ENCODE results near the gene PMS1. TPM values are rescaled to one million over a fixed set of nuclear protein-coding genes. Genes with fewer than 3 reads are reported as not detected.
"Not testable (repeated sequence)": the region's sequence is repeated elsewhere in the genome, so short reads cannot be mapped to it uniquely, and the experiment has no call there.

The PMS1 gene
- total RNA-seq, 1 experiment from 2014 or later = 41.9 TPM

- H3K9me3 ChIP-seq (ENCODE audit: low read length) = no peaks in the 10 kb centered on the region
Measured at GRCh38 chr2:189826039-189826438, 41.8 kb downstream of the PMS1 start.

GRCh38 chr2:189829102-189829833 is 45.0 kb downstream of the PMS1 start:
- H3K4me3 ChIP-seq (ENCODE audit: low read length) = no peak overlapping the region
- H3K9ac ChIP-seq (ENCODE audit: low read length) = no peak overlapping the region
- no peak overlapping the region for H2AFZ ChIP-seq (ENCODE audit: low read length)

More at GRCh38 chr2:189826039-189826438, 41.8 kb downstream of the PMS1 start:
- Histone ChIP-seq H3K79me2 (ENCODE audit: low read length) (peaks cover 87% of the 10 kb centered on the region), H3K4me3 (ENCODE audit: low read length) (no peak overlapping the region), H3K36me3 (ENCODE audit: insufficient read depth, low read length) (peaks cover 6% of the 10 kb centered on the region; the same call in 1 of the 2 replicates), H3K9ac (ENCODE audit: low read length) (no peak overlapping the region), H3K4me1 (ENCODE audit: low read length) (peaks cover 3% of the 10 kb centered on the region; the same call in 1 of the 2 replicates), H4K20me1 (ENCODE audit: insufficient read depth, low read depth, low read length) (no peaks in the 10 kb centered on the region), H3K27me3 (ENCODE audit: low read length) (no peaks in the 10 kb centered on the region), H3K27ac (ENCODE audit: low read length) (no peak overlapping the region), H2AFZ (ENCODE audit: low read length) (no peak overlapping the region), H3K4me2 (ENCODE audit: low read depth, low read length, poor library complexity, severe bottlenecking) (no peak overlapping the region), H3K9me2 (replicated peaks; ENCODE audit: insufficient read depth, low read length) (no peaks in the 10 kb centered on the region)
- no peak for DNase-seq

GRCh38 chr2:189830510-189830909 is 46.3 kb downstream of the PMS1 start:
- Histone ChIP-seq H3K4me2 (ENCODE audit: low read depth, low read length, poor library complexity, severe bottlenecking) (no peak overlapping the region), H3K9me2 (replicated peaks; ENCODE audit: insufficient read depth, low read length) (no peaks in the 10 kb centered on the region), H3K27me3 (ENCODE audit: low read length) (no peaks in the 10 kb centered on the region), H4K20me1 (ENCODE audit: insufficient read depth, low read depth, low read length) (no peaks in the 10 kb centered on the region), H3K9ac (ENCODE audit: low read length) (no peak overlapping the region), H3K79me2 (ENCODE audit: low read length) (peaks cover 73% of the 10 kb centered on the region), H3K4me1 (ENCODE audit: low read length) (peaks cover 3% of the 10 kb centered on the region; the same call in 1 of the 2 replicates), H3K27ac (ENCODE audit: low read length) (no peak overlapping the region), H3K36me3 (ENCODE audit: insufficient read depth, low read length) (peaks cover 10% of the 10 kb centered on the region; the same call in 1 of the 2 replicates), H2AFZ (ENCODE audit: low read length) (no peak overlapping the region), H3K9me3 (ENCODE audit: low read length) (no peaks in the 10 kb centered on the region), H3K4me3 (ENCODE audit: low read length) (no peak overlapping the region)
- no peak for DNase-seq

More at GRCh38 chr2:189829102-189829833, 45.0 kb downstream of the PMS1 start:
- no peaks in the 10 kb centered on the region for H4K20me1 ChIP-seq (ENCODE audit: insufficient read depth, low read depth, low read length)
- no peak overlapping the region for H3K27ac ChIP-seq (ENCODE audit: low read length)
- no peak for DNase-seq
- peaks cover 3% of the 10 kb centered on the region; the same call in 1 of the 2 replicates for H3K4me1 ChIP-seq (ENCODE audit: low read length)
- peaks cover 10% of the 10 kb centered on the region; the same call in 1 of the 2 replicates for H3K36me3 ChIP-seq (ENCODE audit: insufficient read depth, low read length)
- no peaks in the 10 kb centered on the region for H3K9me2 ChIP-seq (replicated peaks; ENCODE audit: insufficient read depth, low read length)
- no peak overlapping the region for H3K4me2 ChIP-seq (ENCODE audit: low read depth, low read length, poor library complexity, severe bottlenecking)
- H3K27me3 ChIP-seq (ENCODE audit: low read length) = no peaks in the 10 kb centered on the region
- H3K79me2 ChIP-seq (ENCODE audit: low read length) = peaks cover 81% of the 10 kb centered on the region
- H3K9me3 ChIP-seq (ENCODE audit: low read length) = no peaks in the 10 kb centered on the region

- Histone ChIP-seq H3K27ac (ENCODE audit: low read length) (no peak overlapping the region), H3K9ac (ENCODE audit: low read length) (no peak overlapping the region), H4K20me1 (ENCODE audit: insufficient read depth, low read depth, low read length) (no peaks in the 10 kb centered on the region), H3K9me3 (ENCODE audit: low read length) (no peaks in the 10 kb centered on the region), H2AFZ (ENCODE audit: low read length) (no peak overlapping the region), H3K36me3 (ENCODE audit: insufficient read depth, low read length) (peaks cover 4% of the 10 kb centered on the region; the same call in 1 of the 2 replicates), H3K9me2 (replicated peaks; ENCODE audit: insufficient read depth, low read length) (no peaks in the 10 kb centered on the region), H3K4me2 (ENCODE audit: low read depth, low read length, poor library complexity, severe bottlenecking) (no peak overlapping the region), H3K79me2 (ENCODE audit: low read length) (peaks cover 68% of the 10 kb centered on the region), H3K27me3 (ENCODE audit: low read length) (no peaks in the 10 kb centered on the region), H3K4me1 (ENCODE audit: low read length) (peaks cover 3% of the 10 kb centered on the region; the same call in 1 of the 2 replicates), H3K4me3 (ENCODE audit: low read length) (no peak overlapping the region)
- DNase-seq = no peak
Measured at GRCh38 chr2:189834059-189834458, 49.8 kb downstream of the PMS1 start.

- not testable (repeated sequence) for H2AFZ ChIP-seq (ENCODE audit: low read length); H3K4me3 ChIP-seq (ENCODE audit: low read length); H3K4me1 ChIP-seq (ENCODE audit: low read length); H3K27me3 ChIP-seq (ENCODE audit: low read length); H3K9me2 ChIP-seq (replicated peaks; ENCODE audit: insufficient read depth, low read length); H3K9me3 ChIP-seq (ENCODE audit: low read length); H3K4me2 ChIP-seq (ENCODE audit: low read depth, low read length, poor library complexity, severe bottlenecking); H3K27ac ChIP-seq (ENCODE audit: low read length); DNase-seq; H3K36me3 ChIP-seq (ENCODE audit: insufficient read depth, low read length); H3K9ac ChIP-seq (ENCODE audit: low read length); H4K20me1 ChIP-seq (ENCODE audit: insufficient read depth, low read depth, low read length)
- peaks cover 66% of the 10 kb centered on the region for H3K79me2 ChIP-seq (ENCODE audit: low read length)
Measured at GRCh38 chr2:189834642-189835041, 50.4 kb downstream of the PMS1 start.

GRCh38 chr2:189835855-189836558 is 51.8 kb downstream of the PMS1 start:
- no peaks in the 10 kb centered on the region for H3K9me3 ChIP-seq (ENCODE audit: low read length)
- peaks cover 4% of the 10 kb centered on the region; the same call in 1 of the 2 replicates for H3K36me3 ChIP-seq (ENCODE audit: insufficient read depth, low read length)
- peaks cover 64% of the 10 kb centered on the region for H3K79me2 ChIP-seq (ENCODE audit: low read length)
- no peaks in the 10 kb centered on the region for H3K27me3 ChIP-seq (ENCODE audit: low read length)
- H3K4me3 ChIP-seq (ENCODE audit: low read length) = no peak overlapping the region
- no peaks in the 10 kb centered on the region for H4K20me1 ChIP-seq (ENCODE audit: insufficient read depth, low read depth, low read length)
- no peak overlapping the region for H3K27ac ChIP-seq (ENCODE audit: low read length)
- no peak overlapping the region for H2AFZ ChIP-seq (ENCODE audit: low read length)
- H3K9me2 ChIP-seq (replicated peaks; ENCODE audit: insufficient read depth, low read length) = no peaks in the 10 kb centered on the region
- no peak overlapping the region for H3K4me2 ChIP-seq (ENCODE audit: low read depth, low read length, poor library complexity, severe bottlenecking)
- no peak for DNase-seq
- H3K9ac ChIP-seq (ENCODE audit: low read length) = no peak overlapping the region
- H3K4me1 ChIP-seq (ENCODE audit: low read length) = peaks cover 5% of the 10 kb centered on the region; the same call in 1 of the 2 replicates

GRCh38 chr2:189836644-189837043 is 52.4 kb downstream of the PMS1 start:
- Histone ChIP-seq H2AFZ (ENCODE audit: low read length) (no peak overlapping the region), H3K9me3 (ENCODE audit: low read length) (no peaks in the 10 kb centered on the region), H3K27me3 (ENCODE audit: low read length) (no peaks in the 10 kb centered on the region), H3K4me1 (ENCODE audit: low read length) (peaks cover 5% of the 10 kb centered on the region; the same call in 1 of the 2 replicates), H4K20me1 (ENCODE audit: insufficient read depth, low read depth, low read length) (no peaks in the 10 kb centered on the region), H3K4me2 (ENCODE audit: low read depth, low read length, poor library complexity, severe bottlenecking) (no peak overlapping the region), H3K79me2 (ENCODE audit: low read length) (peaks cover 66% of the 10 kb centered on the region), H3K9me2 (replicated peaks; ENCODE audit: insufficient read depth, low read length) (no peaks in the 10 kb centered on the region), H3K36me3 (ENCODE audit: insufficient read depth, low read length) (peaks cover 10% of the 10 kb centered on the region; the same call in 1 of the 2 replicates), H3K4me3 (ENCODE audit: low read length) (no peak overlapping the region), H3K9ac (ENCODE audit: low read length) (no peak overlapping the region), H3K27ac (ENCODE audit: low read length) (no peak overlapping the region)
- DNase-seq = no peak

- H3K27me3 ChIP-seq (ENCODE audit: low read length) = no peaks in the 10 kb centered on the region
- H3K4me1 ChIP-seq (ENCODE audit: low read length) = peaks cover 5% of the 10 kb centered on the region; the same call in 1 of the 2 replicates
- no peaks in the 10 kb centered on the region for H3K9me2 ChIP-seq (replicated peaks; ENCODE audit: insufficient read depth, low read length)
- DNase-seq = no peak
- no peak overlapping the region for H3K9ac ChIP-seq (ENCODE audit: low read length)
- no peak overlapping the region for H3K27ac ChIP-seq (ENCODE audit: low read length)
- H4K20me1 ChIP-seq (ENCODE audit: insufficient read depth, low read depth, low read length) = no peaks in the 10 kb centered on the region
- H2AFZ ChIP-seq (ENCODE audit: low read length) = no peak overlapping the region
- peaks cover 10% of the 10 kb centered on the region; the same call in 1 of the 2 replicates for H3K36me3 ChIP-seq (ENCODE audit: insufficient read depth, low read length)
- H3K9me3 ChIP-seq (ENCODE audit: low read length) = no peaks in the 10 kb centered on the region
- H3K79me2 ChIP-seq (ENCODE audit: low read length) = peaks cover 67% of the 10 kb centered on the region
- no peak overlapping the region for H3K4me3 ChIP-seq (ENCODE audit: low read length)
- no peak overlapping the region for H3K4me2 ChIP-seq (ENCODE audit: low read depth, low read length, poor library complexity, severe bottlenecking)
Measured at GRCh38 chr2:189837326-189837725, 53.1 kb downstream of the PMS1 start.

All from Karpas-422 (cell line).